HepG2 (cell line): ENCODE measurements around the gene CD101. TPM values are rescaled to one million over a fixed set of nuclear protein-coding genes. Genes with fewer than 3 reads are reported as not detected.

ENCODE experiments used
- AGO1 ChIP-seq: fragments of 200-400 bp; formaldehyde crosslinking; IDR thresholded peaks from 2 replicates; pipeline ENCODE4 v1.6.1; 2017; ENCODE audit warnings: mild to moderate bottlenecking, low read depth, low read length, moderate library complexity; ENCODE audit not compliant: poor library complexity, severe bottlenecking
- AGO2 ChIP-seq: fragments of 200-400 bp; formaldehyde crosslinking; optimal IDR thresholded peaks from 2 replicates; pipeline ENCODE3; 2017; ENCODE audit warnings: mild to moderate bottlenecking, low read depth, low read length, moderate library complexity
- FOSL2 ChIP-seq: sonication (generic); formaldehyde crosslinking; IDR thresholded peaks from 2 replicates; pipeline ENCODE4 v1.4.0; 2020; ENCODE audit warnings: missing genetic modification reagents
- HOXA3 ChIP-seq: sonication (generic); formaldehyde crosslinking; IDR thresholded peaks from 2 replicates; pipeline ENCODE4 v1.5.0; 2020; ENCODE audit warnings: missing genetic modification reagents
- HOXA5 ChIP-seq: sonication (generic); formaldehyde crosslinking; IDR thresholded peaks from 2 replicates; pipeline ENCODE4 v1.4.0; 2020; ENCODE audit warnings: missing genetic modification reagents
- KDM2A ChIP-seq: sonication (generic); formaldehyde crosslinking; IDR thresholded peaks from 2 replicates; pipeline ENCODE4 v1.4.0; 2020; ENCODE audit warnings: low read depth, missing genetic modification reagents, borderline replicate concordance
- NR2C2 ChIP-seq: sonication (generic); formaldehyde crosslinking; IDR thresholded peaks from 2 replicates; pipeline ENCODE4 v1.4.0; 2020; ENCODE audit warnings: missing genetic modification reagents, mild to moderate bottlenecking, moderate library complexity, borderline replicate concordance
- NRL ChIP-seq: sonication (generic); formaldehyde crosslinking; IDR thresholded peaks from 2 replicates; pipeline ENCODE4 v1.5.0; 2020; ENCODE audit warnings: missing genetic modification reagents, mild to moderate bottlenecking, moderate library complexity, borderline replicate concordance
- RBFOX2 ChIP-seq: fragments of 200-400 bp; formaldehyde crosslinking; IDR thresholded peaks from 2 replicates; pipeline ENCODE4 v1.6.1; 2017; ENCODE audit warnings: low read depth, mild to moderate bottlenecking, low read length
- SP2 ChIP-seq: sonication (generic); formaldehyde crosslinking; IDR thresholded peaks from 2 replicates; pipeline ENCODE4 v1.5.1; 2020; ENCODE audit warnings: mild to moderate bottlenecking, missing genetic modification reagents
- SPEN ChIP-seq: sonication (generic); formaldehyde crosslinking; IDR thresholded peaks from 2 replicates; pipeline ENCODE4 v1.5.1; 2020; ENCODE audit warnings: low read depth, mild to moderate bottlenecking, missing genetic modification reagents
- ZBTB42 ChIP-seq: sonication (generic); formaldehyde crosslinking; IDR thresholded peaks from 2 replicates; pipeline ENCODE4 v1.5.0; 2020; ENCODE audit warnings: mild to moderate bottlenecking, missing genetic modification reagents
- ZFY ChIP-seq: sonication (generic); formaldehyde crosslinking; IDR thresholded peaks from 2 replicates; pipeline ENCODE4 v1.4.0; 2020; ENCODE audit warnings: missing genetic modification reagents
- ZNF256 ChIP-seq: sonication (generic); formaldehyde crosslinking; conservative IDR thresholded peaks from 2 replicates; pipeline ENCODE4 v1.4.0; 2020; ENCODE audit warnings: missing genetic modification reagents
- ZNF260 ChIP-seq: sonication (generic); formaldehyde crosslinking; IDR thresholded peaks from 2 replicates; pipeline ENCODE4 v1.4.0; 2020; ENCODE audit warnings: missing genetic modification reagents, low read depth, mild to moderate bottlenecking, borderline replicate concordance
- ZNF317 ChIP-seq: sonication (generic); formaldehyde crosslinking; IDR thresholded peaks from 2 replicates; pipeline ENCODE4 v1.5.0; 2020; ENCODE audit warnings: mild to moderate bottlenecking, missing genetic modification reagents
- ZNF343 ChIP-seq: sonication (generic); formaldehyde crosslinking; IDR thresholded peaks from 2 replicates; pipeline ENCODE4 v1.4.0; 2020; ENCODE audit warnings: mild to moderate bottlenecking, missing genetic modification reagents
- ZNF781 ChIP-seq: sonication (generic); formaldehyde crosslinking; IDR thresholded peaks from 2 replicates; pipeline ENCODE4 v1.5.1; 2020; ENCODE audit warnings: borderline replicate concordance, mild to moderate bottlenecking, missing genetic modification reagents; ENCODE audit errors: not compliant biosample characterization
- ZNF839 ChIP-seq: sonication (generic); formaldehyde crosslinking; IDR thresholded peaks from 2 replicates; pipeline ENCODE4 v1.4.0; 2020; ENCODE audit warnings: missing genetic modification reagents, mild to moderate bottlenecking, borderline replicate concordance
- polyA plus RNA-seq, 8 experiments: library from polyadenylated mRNA; depleted of rRNA in 3 of 8; stranded (reverse) in 7 of 8; unstranded in 1 of 8; fragments of >200 nt; fragmentation: Illumina TruSeq in 4 of 8; extraction: Trizol in 4 of 8; gene quantifications; 2 replicates each; pipeline versions ENCODE4 v1.2.1 to v1.2.3, GENCODE V29; 2011 to 2016; ENCODE audit warnings: low read depth in 4 of 8, missing spikeins in 1 of 8, mixed read lengths in 1 of 8; ENCODE audit not compliant: insufficient read depth in 1 of 8
- total RNA-seq, 5 experiments: library from RNA; depleted of rRNA; stranded (reverse); fragments of >200 nt; fragmentation: Illumina TruSeq; extraction: Trizol; gene quantifications; 2 replicates each; pipeline ENCODE4 v1.2.3, GENCODE V29; 2016; ENCODE audit warnings: low read depth in 1 of 5
- TF ChIP-seq, protein P1 (sequence below): fragments of 450-650 bp; IDR thresholded peaks from 2 replicates; pipeline ENCODE4 v1.6.1; 2017; ENCODE audit warnings: mild to moderate bottlenecking
- TF ChIP-seq, protein P2 (sequence below): sonication (generic); formaldehyde crosslinking; IDR thresholded peaks from 2 replicates; pipeline ENCODE4 v1.4.0; 2020; ENCODE audit warnings: missing genetic modification reagents
- TF ChIP-seq, protein P3 (sequence below): sonication (generic); formaldehyde crosslinking; IDR thresholded peaks from 2 replicates; pipeline ENCODE4 v1.4.0; 2020; ENCODE audit warnings: missing genetic modification reagents
- TF ChIP-seq, protein P4 (sequence below): IDR thresholded peaks from 2 replicates; pipeline ENCODE4 v1.6.1; 2016; ENCODE audit warnings: low read depth, control low read depth

The CD101 gene
- total and polyA plus RNA-seq, 2 of the 13 experiments (the other 11 are each of a cell fraction or from before 2014, with no cell fraction given): 0.05 to 0.09 TPM

DNA sequence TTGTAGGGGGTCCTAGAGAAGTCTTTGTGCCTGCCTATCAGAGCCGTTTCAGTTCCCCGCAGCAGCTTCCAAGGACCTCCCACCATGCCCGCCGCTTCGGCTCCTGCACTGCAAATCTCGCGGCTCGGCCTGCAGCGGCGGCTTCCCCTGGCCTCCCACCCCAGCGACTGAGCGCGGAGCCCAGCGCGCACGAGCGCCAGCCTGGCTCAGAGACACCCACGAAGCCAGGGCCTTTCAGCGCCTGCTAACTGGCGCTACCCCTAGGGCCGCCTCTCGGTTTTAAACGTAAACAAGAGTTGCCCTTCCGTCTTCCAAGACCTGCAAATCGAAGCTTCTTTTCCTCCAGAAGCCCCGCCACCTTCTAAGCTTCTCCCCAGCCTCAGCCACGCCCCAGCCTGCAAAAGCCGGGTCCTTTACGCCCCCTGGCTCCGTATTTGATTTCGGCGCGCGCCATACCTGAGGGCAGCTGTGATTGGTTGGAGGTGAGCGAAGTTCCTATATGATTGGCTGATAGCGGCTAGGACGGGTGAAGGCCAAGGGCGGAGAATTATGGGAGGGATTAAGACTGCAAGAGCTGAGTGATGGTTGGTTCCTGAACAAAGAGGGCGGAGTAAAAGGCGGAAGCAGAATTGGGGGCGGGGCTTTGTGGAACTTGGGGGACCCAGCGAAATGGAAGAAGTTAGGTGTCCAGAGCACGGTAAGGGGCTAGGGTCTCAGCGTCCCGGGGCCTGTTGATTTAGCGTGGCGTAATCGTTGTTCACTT lies 58.3 kb downstream of the CD101 start, which contains the start of gene TTF2 (continued):
- TF ChIP-seq, protein P1, sequence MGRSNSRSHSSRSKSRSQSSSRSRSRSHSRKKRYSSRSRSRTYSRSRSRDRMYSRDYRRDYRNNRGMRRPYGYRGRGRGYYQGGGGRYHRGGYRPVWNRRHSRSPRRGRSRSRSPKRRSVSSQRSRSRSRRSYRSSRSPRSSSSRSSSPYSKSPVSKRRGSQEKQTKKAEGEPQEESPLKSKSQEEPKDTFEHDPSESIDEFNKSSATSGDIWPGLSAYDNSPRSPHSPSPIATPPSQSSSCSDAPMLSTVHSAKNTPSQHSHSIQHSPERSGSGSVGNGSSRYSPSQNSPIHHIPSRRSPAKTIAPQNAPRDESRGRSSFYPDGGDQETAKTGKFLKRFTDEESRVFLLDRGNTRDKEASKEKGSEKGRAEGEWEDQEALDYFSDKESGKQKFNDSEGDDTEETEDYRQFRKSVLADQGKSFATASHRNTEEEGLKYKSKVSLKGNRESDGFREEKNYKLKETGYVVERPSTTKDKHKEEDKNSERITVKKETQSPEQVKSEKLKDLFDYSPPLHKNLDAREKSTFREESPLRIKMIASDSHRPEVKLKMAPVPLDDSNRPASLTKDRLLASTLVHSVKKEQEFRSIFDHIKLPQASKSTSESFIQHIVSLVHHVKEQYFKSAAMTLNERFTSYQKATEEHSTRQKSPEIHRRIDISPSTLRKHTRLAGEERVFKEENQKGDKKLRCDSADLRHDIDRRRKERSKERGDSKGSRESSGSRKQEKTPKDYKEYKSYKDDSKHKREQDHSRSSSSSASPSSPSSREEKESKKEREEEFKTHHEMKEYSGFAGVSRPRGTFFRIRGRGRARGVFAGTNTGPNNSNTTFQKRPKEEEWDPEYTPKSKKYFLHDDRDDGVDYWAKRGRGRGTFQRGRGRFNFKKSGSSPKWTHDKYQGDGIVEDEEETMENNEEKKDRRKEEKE: no peak
- TF ChIP-seq ZNF781 (CRISPR knock-in tag): peak; percentile 20
- TF ChIP-seq, protein P2, sequence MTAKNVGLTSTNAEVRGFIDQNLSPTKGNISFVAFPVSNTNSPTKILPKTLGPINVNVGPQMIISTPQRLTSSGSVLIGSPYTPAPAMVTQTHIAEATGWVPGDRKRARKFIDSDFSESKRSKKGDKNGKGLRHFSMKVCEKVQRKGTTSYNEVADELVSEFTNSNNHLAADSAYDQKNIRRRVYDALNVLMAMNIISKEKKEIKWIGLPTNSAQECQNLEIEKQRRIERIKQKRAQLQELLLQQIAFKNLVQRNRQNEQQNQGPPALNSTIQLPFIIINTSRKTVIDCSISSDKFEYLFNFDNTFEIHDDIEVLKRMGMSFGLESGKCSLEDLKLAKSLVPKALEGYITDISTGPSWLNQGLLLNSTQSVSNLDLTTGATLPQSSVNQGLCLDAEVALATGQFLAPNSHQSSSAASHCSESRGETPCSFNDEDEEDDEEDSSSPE (CRISPR knock-in tag): peak; percentile 98
- TF ChIP-seq RBFOX2: peak; percentile 65
- peak; percentile 67 for TF ChIP-seq ZFY (CRISPR knock-in tag)
- TF ChIP-seq HOXA5: 0 out of 2 replicates have a peak, but pooled peaks have one; percentile 34
- TF ChIP-seq AGO1: no peak
- TF ChIP-seq ZNF839 (CRISPR knock-in tag): 0 out of 2 replicates have a peak, but pooled peaks have one; percentile 53
- TF ChIP-seq ZNF256 (CRISPR knock-in tag): no peak
- peak; percentile 72; the same call in 1 of the 2 replicates for TF ChIP-seq NR2C2 (CRISPR knock-in tag)
- TF ChIP-seq NRL (CRISPR knock-in tag): peak; percentile 88; the same call in 1 of the 2 replicates
- TF ChIP-seq ZNF317 (CRISPR knock-in tag): no peak
- peak; percentile 48 for TF ChIP-seq AGO2
- TF ChIP-seq, protein P3, sequence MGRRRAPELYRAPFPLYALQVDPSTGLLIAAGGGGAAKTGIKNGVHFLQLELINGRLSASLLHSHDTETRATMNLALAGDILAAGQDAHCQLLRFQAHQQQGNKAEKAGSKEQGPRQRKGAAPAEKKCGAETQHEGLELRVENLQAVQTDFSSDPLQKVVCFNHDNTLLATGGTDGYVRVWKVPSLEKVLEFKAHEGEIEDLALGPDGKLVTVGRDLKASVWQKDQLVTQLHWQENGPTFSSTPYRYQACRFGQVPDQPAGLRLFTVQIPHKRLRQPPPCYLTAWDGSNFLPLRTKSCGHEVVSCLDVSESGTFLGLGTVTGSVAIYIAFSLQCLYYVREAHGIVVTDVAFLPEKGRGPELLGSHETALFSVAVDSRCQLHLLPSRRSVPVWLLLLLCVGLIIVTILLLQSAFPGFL (CRISPR knock-in tag): no peak
- peak; percentile 87 for TF ChIP-seq SP2 (CRISPR knock-in tag)
- no peak for TF ChIP-seq FOSL2 (CRISPR knock-in tag)
- TF ChIP-seq ZNF260 (CRISPR knock-in tag): no peak
- TF ChIP-seq, protein P4, sequence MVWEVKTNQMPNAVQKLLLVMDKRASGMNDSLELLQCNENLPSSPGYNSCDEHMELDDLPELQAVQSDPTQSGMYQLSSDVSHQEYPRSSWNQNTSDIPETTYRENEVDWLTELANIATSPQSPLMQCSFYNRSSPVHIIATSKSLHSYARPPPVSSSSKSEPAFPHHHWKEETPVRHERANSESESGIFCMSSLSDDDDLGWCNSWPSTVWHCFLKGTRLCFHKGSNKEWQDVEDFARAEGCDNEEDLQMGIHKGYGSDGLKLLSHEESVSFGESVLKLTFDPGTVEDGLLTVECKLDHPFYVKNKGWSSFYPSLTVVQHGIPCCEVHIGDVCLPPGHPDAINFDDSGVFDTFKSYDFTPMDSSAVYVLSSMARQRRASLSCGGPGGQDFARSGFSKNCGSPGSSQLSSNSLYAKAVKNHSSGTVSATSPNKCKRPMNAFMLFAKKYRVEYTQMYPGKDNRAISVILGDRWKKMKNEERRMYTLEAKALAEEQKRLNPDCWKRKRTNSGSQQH (CRISPR knock-in tag): peak; percentile 95
- peak; percentile 27; the same call in 1 of the 2 replicates for TF ChIP-seq SPEN (CRISPR knock-in tag)
- TF ChIP-seq KDM2A (CRISPR knock-in tag): peak; percentile 19
- TF ChIP-seq HOXA3 (CRISPR knock-in tag): peak; percentile 31; the same call in 1 of the 2 replicates
- TF ChIP-seq ZNF343: no peak
- TF ChIP-seq ZBTB42 (CRISPR knock-in tag): no peak
